IMR-90 (cell line): Measurements from ENCODE around the gene RPS6KA2. TPM values are rescaled to one million over a fixed set of nuclear protein-coding genes. Genes with fewer than 3 reads are reported as not detected.

Experiments used
- ATAC-seq: fragments of 200-7000 bp; cut with Tn5 transposase; 2 replicates; pipeline ENCODE4 v1.9.1; 2020; ENCODE audit warnings: low read depth, mild to moderate bottlenecking, moderate library complexity
- BruUV-seq: library from RNA; stranded (reverse); fragments of 400-500 nt; replicated peaks from 2 replicates; lab custom pipeline; 2021; lab: Mats Ljungman, UMichigan
- CTCF ChIA-PET: fragments of 300-600 bp; formaldehyde crosslinking; extraction: SDS; loops from one replicate; lab custom pipeline; 2021; ENCODE audit warnings: antibody characterized with exemption; lab: Yijun Ruan, JAX
- POLR2A ChIA-PET: fragments of 300-600 bp; sonication (Branson Sonifier 250); formaldehyde crosslinking; loops from one replicate; lab custom pipeline; 2022; ENCODE audit warnings: antibody characterized with exemption; ENCODE audit not compliant: unreplicated experiment; lab: Charles Lee
- DNase-seq: peaks from one replicate; pipeline ENCODE4 v3.0.0; 2013
- H2AFZ ChIP-seq: replicated peaks from 2 replicates; pipeline ENCODE3; 2013; ENCODE audit warnings: low read length, mild to moderate bottlenecking; ENCODE audit not compliant: poor library complexity
- H2AK5ac ChIP-seq: 2 replicates; pipeline ENCODE4 v1.6.1; 2013; ENCODE audit warnings: low read depth, low read length, inconsistent platforms
- H2AK9ac ChIP-seq: replicated peaks from 2 replicates; pipeline ENCODE3; 2013; ENCODE audit warnings: mild to moderate bottlenecking, low read depth, low read length, moderate library complexity; ENCODE audit not compliant: poor library complexity
- H2BK120ac ChIP-seq: 2 replicates; pipeline ENCODE4 v1.6.1; 2013; ENCODE audit warnings: low read depth, low read length, inconsistent platforms
- H2BK15ac ChIP-seq: 3 replicates; pipeline ENCODE4 v1.6.1; 2013; ENCODE audit warnings: low read depth, low read length, inconsistent platforms
- H2BK20ac ChIP-seq: 2 replicates; pipeline ENCODE4 v1.6.1; 2013; ENCODE audit warnings: low read depth, mild to moderate bottlenecking, inconsistent platforms, low read length, moderate library complexity
- H2BK5ac ChIP-seq: 2 replicates; pipeline ENCODE4 v1.6.1; 2013; ENCODE audit warnings: mild to moderate bottlenecking, low read depth, low read length, inconsistent platforms; ENCODE audit not compliant: poor library complexity, severe bottlenecking
- H3K14ac ChIP-seq: replicated peaks from 2 replicates; pipeline ENCODE4 v1.6.1; 2013; ENCODE audit warnings: low read depth, low read length, inconsistent platforms
- H3K18ac ChIP-seq: 2 replicates; pipeline ENCODE4 v1.6.1; 2013; ENCODE audit warnings: low read depth, low read length, control low read depth
- H3K23ac ChIP-seq: 2 replicates; pipeline ENCODE4 v1.6.1; 2013; ENCODE audit warnings: low read depth, low read length, inconsistent platforms
- H3K27ac ChIP-seq: 2 replicates; pipeline ENCODE4 v1.5.1; 2013; ENCODE audit warnings: mild to moderate bottlenecking, control low read depth, low read length; ENCODE audit not compliant: insufficient read depth
- H3K27me3 ChIP-seq: 2 replicates; pipeline ENCODE4 v1.6.1; 2013; ENCODE audit warnings: low read length; ENCODE audit not compliant: control insufficient read depth, insufficient read depth
- H3K36me3 ChIP-seq: 2 replicates; pipeline ENCODE4 v1.6.1; 2013; ENCODE audit warnings: low read length, mixed read lengths; ENCODE audit not compliant: control insufficient read depth, insufficient read depth
- H3K4ac ChIP-seq: 2 replicates; pipeline ENCODE4 v1.6.1; 2013; ENCODE audit warnings: low read depth, low read length, inconsistent platforms
- H3K4me1 ChIP-seq: 2 replicates; pipeline ENCODE4 v1.6.1; 2013; ENCODE audit warnings: low read length, mixed read lengths; ENCODE audit not compliant: control insufficient read depth, insufficient read depth
- H3K4me2 ChIP-seq: 2 replicates; pipeline ENCODE4 v1.6.1; 2013; ENCODE audit warnings: low read depth, mild to moderate bottlenecking, control low read depth, low read length, moderate library complexity
- H3K4me3 ChIP-seq: 2 replicates; pipeline ENCODE4 v1.5.1; 2013; ENCODE audit warnings: low read depth, mild to moderate bottlenecking, control low read depth, low read length, moderate library complexity; ENCODE audit not compliant: insufficient read depth
- H3K56ac ChIP-seq: 2 replicates; pipeline ENCODE4 v1.6.1; 2013; ENCODE audit warnings: low read length, inconsistent platforms; ENCODE audit not compliant: insufficient read depth; ENCODE audit errors: extremely low read depth
- H3K79me1 ChIP-seq, 2 experiments: 2 replicates each; pipeline ENCODE4 v1.6.1; 2013; ENCODE audit warnings: low read length in 2 of 2, inconsistent platforms in 1 of 2, low read depth in 1 of 2
- H3K9ac ChIP-seq: 2 replicates; pipeline ENCODE4 v1.6.1; 2013; ENCODE audit warnings: low read depth, low read length, control low read depth
- H3K9me1 ChIP-seq: 2 replicates; pipeline ENCODE4 v1.6.1; 2013; ENCODE audit warnings: low read length, inconsistent platforms; ENCODE audit not compliant: insufficient read depth
- H3K9me3 ChIP-seq: 2 replicates; pipeline ENCODE4 v1.6.1; 2013; ENCODE audit warnings: low read length; ENCODE audit not compliant: control insufficient read depth, insufficient read depth
- H4K20me1 ChIP-seq: 2 replicates; pipeline ENCODE4 v1.6.1; 2013; ENCODE audit warnings: low read length, inconsistent platforms; ENCODE audit not compliant: insufficient read depth
- H4K5ac ChIP-seq: 2 replicates; pipeline ENCODE4 v1.6.1; 2013; ENCODE audit warnings: mild to moderate bottlenecking, low read depth, low read length, control low read depth
- H4K8ac ChIP-seq, 2 experiments: 2 replicates each; pipeline ENCODE4 v1.6.1; 2013; ENCODE audit warnings: low read depth in 2 of 2, low read length in 2 of 2, control low read depth in 1 of 2, inconsistent platforms in 1 of 2
- H4K91ac ChIP-seq: 2 replicates; pipeline ENCODE4 v1.6.1; 2013; ENCODE audit warnings: low read depth, low read length, inconsistent platforms; ENCODE audit not compliant: insufficient read depth
- BHLHE40 ChIP-seq: fragments of 150-350 bp; IDR thresholded peaks from 2 replicates; pipeline ENCODE4 v1.6.1; 2016; ENCODE audit warnings: mild to moderate bottlenecking, low read depth, low read length
- CEBPB ChIP-seq: IDR thresholded peaks from 2 replicates; pipeline ENCODE4 v1.6.1; 2012; ENCODE audit warnings: low read depth, low read length, improper control_type of control experiment
- FOS ChIP-seq: fragments of 150-350 bp; IDR thresholded peaks from 2 replicates; pipeline ENCODE4 v1.6.1; 2016; ENCODE audit warnings: low read depth, low read length
- MAFK ChIP-seq: IDR thresholded peaks from 2 replicates; pipeline ENCODE4 v1.6.1; 2012; ENCODE audit warnings: low read depth, low read length, improper control_type of control experiment
- MAZ ChIP-seq: IDR thresholded peaks from 2 replicates; pipeline ENCODE4 v1.6.1; 2012; ENCODE audit warnings: low read depth, mild to moderate bottlenecking, low read length, improper control_type of control experiment, moderate library complexity, borderline replicate concordance
- MXI1 ChIP-seq: IDR thresholded peaks from 2 replicates; pipeline ENCODE4 v1.6.1; 2012; ENCODE audit warnings: low read depth, mild to moderate bottlenecking, low read length, moderate library complexity, borderline replicate concordance
- NFE2L2 ChIP-seq: fragments of 150-350 bp; IDR thresholded peaks from 2 replicates; pipeline ENCODE4 v1.6.1; 2016; ENCODE audit warnings: low read depth, mild to moderate bottlenecking, low read length
- POLR2A ChIP-seq: IDR thresholded peaks from 2 replicates; pipeline ENCODE4 v1.6.1; 2012; ENCODE audit warnings: mild to moderate bottlenecking, low read depth, low read length
- RAD21 ChIP-seq: IDR thresholded peaks from 2 replicates; pipeline ENCODE4 v1.6.1; 2012; ENCODE audit warnings: low read length, improper control_type of control experiment
- RCOR1 ChIP-seq: IDR thresholded peaks from 2 replicates; pipeline ENCODE4 v1.6.1; 2012; ENCODE audit warnings: mild to moderate bottlenecking, low read length, improper control_type of control experiment; ENCODE audit not compliant: insufficient replicate concordance
- RFX5 ChIP-seq: IDR thresholded peaks from 2 replicates; pipeline ENCODE4 v1.8.0; 2012; ENCODE audit warnings: low read depth, mild to moderate bottlenecking, low read length, moderate library complexity
- SMC3 ChIP-seq: fragments of 150-350 bp; IDR thresholded peaks from 2 replicates; pipeline ENCODE4 v1.6.1; 2016; ENCODE audit warnings: low read depth, mild to moderate bottlenecking, antibody characterized with exemption, low read length, moderate library complexity
- WGBS, 2 experiments: methylation state at CpG; one replicate each; pipeline versions ENCODE4 v1.1.5 to v1.1.7; 2013; ENCODE audit warnings: missing lambda C conversion rate in 2 of 2; ENCODE audit not compliant: insufficient read length in 1 of 2; ENCODE audit errors: extremely low coverage in 2 of 2; 5-methylcytosine and 5-hydroxymethylcytosine counted together
- dilution Hi-C: fragments of 300-500 bp; cut with HindIII; formaldehyde crosslinking; loops from one replicate; pipeline ENCODE4 v1.14.3; 2018; ENCODE audit warnings: low sequenced_read_pairs; ENCODE audit not compliant: unreplicated experiment
- in situ Hi-C: fragments of 300-500 bp; cut with MboI; formaldehyde crosslinking; loops from 3 replicates; pipeline ENCODE4 v1.14.3; 2019; ENCODE audit warnings: low sequenced_read_pairs, inconsistent platforms, mixed read lengths
- intact Hi-C: fragments of 100-400 bp; cut with micrococcal nuclease; formaldehyde crosslinking; loops from 2 replicates; pipeline ENCODE4 v1.10.0; 2022
- polyA plus RNA-seq, 3 experiments: library from polyadenylated mRNA; depleted of rRNA; stranded (reverse); fragments of >200 nt; gene quantifications; 2 replicates each; pipeline ENCODE4 v1.2.3, GENCODE V29; 2012; ENCODE audit warnings: low replicate concordance in 1 of 3
- total RNA-seq: library from RNA; depleted of rRNA; stranded (reverse); fragments of >200 nt; gene quantifications from 2 replicates; pipeline ENCODE4 v1.2.3, GENCODE V29; 2012
- TF ChIP-seq, protein P1 (sequence below): fragments of 150-350 bp; IDR thresholded peaks from 2 replicates; pipeline ENCODE4 v1.6.1; 2017; ENCODE audit warnings: mild to moderate bottlenecking, antibody characterized with exemption, low read length, low read depth
- TF ChIP-seq, protein P2 (sequence below): conservative IDR thresholded peaks from 2 replicates; pipeline ENCODE4 v1.5.1; 2012; ENCODE audit warnings: mild to moderate bottlenecking, low read depth, low read length, improper control_type of control experiment

RPS6KA2 gene
- total and polyA plus RNA-seq, 2 of the 4 experiments (the other 2 are of a cell fraction): 26.9 to 31.3 TPM

DNA sequence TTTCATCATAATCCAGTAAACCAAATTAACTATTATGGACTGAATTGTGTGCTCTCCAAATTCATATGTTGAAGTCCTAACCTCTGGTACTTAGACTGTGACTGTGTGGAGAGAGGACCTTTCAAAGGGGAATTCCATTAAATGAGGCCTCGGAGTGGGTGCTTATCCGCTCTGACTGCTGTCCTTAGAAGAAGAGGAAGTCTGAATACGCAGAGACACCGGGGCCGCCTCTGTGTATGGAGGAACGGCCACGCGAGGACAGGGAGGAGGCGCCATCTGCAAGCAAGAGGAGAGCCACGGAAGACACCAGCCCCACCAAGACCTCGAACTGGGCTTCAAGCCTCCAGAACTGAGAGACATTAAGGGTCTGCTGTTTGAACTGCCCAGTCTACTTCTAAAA lies 35.6 kb upstream of the RPS6KA2 start:
- Histone ChIP-seq H4K8ac (no peak overlapping the region), H3K27ac (no peak overlapping the region), H3K56ac (no peak overlapping the region), H4K91ac (no peak overlapping the region), H3K4ac (no peak overlapping the region), H3K4me1 (no peaks in the 10 kb centered on the region), H2BK5ac (no peak overlapping the region), H2BK20ac (no peak overlapping the region), H2AK9ac (no peak overlapping the region), H3K4me2 (no peak overlapping the region), H3K18ac (no peak overlapping the region), H3K9me1 (no peaks in the 10 kb centered on the region), H4K20me1 (no peaks in the 10 kb centered on the region), H3K36me3 (no peaks in the 10 kb centered on the region), H2BK120ac (no peak overlapping the region), H3K9me3 (no peaks in the 10 kb centered on the region), H2BK15ac (no peak overlapping the region), H3K23ac (no peak overlapping the region), H4K5ac (no peak overlapping the region), H3K79me1 (no peaks in the 10 kb centered on the region), H3K27me3 (peaks cover 10% of the 10 kb centered on the region; the same call in 1 of the 2 replicates), H3K9ac (no peak overlapping the region), H2AFZ (no peak overlapping the region), H2AK5ac (no peak overlapping the region), H3K4me3 (no peak overlapping the region), H3K14ac (no peak overlapping the region)
- POLR2A ChIA-PET: no interaction called here
- dilution Hi-C loops (no loop called here), intact Hi-C loops (no loop called here), in situ Hi-C loops (no loop called here)
- no peak for DNase-seq
- no peak for ATAC-seq
- TF ChIP-seq, protein P1, sequence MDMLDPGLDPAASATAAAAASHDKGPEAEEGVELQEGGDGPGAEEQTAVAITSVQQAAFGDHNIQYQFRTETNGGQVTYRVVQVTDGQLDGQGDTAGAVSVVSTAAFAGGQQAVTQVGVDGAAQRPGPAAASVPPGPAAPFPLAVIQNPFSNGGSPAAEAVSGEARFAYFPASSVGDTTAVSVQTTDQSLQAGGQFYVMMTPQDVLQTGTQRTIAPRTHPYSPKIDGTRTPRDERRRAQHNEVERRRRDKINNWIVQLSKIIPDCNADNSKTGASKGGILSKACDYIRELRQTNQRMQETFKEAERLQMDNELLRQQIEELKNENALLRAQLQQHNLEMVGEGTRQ: no peak
- TF ChIP-seq CEBPB (no peak), RAD21 (no peak), MAZ (no peak), RFX5 (no peak), MAFK (no peak), POLR2A (no peak), BHLHE40 (no peak), RCOR1 (no peak), MXI1 (no peak), SMC3 (no peak), FOS (no peak), NFE2L2 (no peak)
- TF ChIP-seq, protein P2, sequence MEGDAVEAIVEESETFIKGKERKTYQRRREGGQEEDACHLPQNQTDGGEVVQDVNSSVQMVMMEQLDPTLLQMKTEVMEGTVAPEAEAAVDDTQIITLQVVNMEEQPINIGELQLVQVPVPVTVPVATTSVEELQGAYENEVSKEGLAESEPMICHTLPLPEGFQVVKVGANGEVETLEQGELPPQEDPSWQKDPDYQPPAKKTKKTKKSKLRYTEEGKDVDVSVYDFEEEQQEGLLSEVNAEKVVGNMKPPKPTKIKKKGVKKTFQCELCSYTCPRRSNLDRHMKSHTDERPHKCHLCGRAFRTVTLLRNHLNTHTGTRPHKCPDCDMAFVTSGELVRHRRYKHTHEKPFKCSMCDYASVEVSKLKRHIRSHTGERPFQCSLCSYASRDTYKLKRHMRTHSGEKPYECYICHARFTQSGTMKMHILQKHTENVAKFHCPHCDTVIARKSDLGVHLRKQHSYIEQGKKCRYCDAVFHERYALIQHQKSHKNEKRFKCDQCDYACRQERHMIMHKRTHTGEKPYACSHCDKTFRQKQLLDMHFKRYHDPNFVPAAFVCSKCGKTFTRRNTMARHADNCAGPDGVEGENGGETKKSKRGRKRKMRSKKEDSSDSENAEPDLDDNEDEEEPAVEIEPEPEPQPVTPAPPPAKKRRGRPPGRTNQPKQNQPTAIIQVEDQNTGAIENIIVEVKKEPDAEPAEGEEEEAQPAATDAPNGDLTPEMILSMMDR: no peak
- CTCF ChIA-PET: no interaction called here
- WGBS, 2 experiments: 90% methylated on average over 2 of the region's 11 CpGs; no CpG with 5 or more reads in 1 of the 2 experiments
- BruUV-seq: no TSS peak
